C4-2B (cell line): ENCODE results near the gene TEAD3.

Experiments
- ZFX ChIP-seq: fragments of 450-650 bp; IDR thresholded peaks from 2 replicates; pipeline ENCODE4 v1.6.1; 2017
- TF ChIP-seq, protein P1 (sequence below): fragments of 450-650 bp; conservative IDR thresholded peaks from 2 replicates; pipeline ENCODE4 v1.5.1; 2017; ENCODE audit warnings: mild to moderate bottlenecking

DNA sequence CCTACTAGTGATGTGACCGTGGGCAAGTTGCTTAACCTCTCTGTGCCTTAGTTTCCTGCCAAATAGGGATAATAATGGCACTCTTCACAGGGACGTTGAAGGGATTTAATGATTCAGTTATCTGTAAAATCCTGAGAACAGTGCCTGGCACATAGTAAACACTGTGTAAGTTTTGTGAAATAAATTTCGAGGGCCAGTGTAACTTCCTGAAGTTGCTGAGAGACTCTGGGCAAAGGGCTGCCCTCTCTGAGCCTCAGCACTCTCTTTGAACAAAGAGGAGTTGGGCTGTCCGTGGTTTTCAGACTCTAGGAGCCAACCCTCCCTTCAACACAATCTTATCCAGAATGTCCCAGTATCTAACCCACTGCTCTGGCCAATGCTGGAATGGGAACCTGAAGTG, 2.5 kb upstream of the TEAD3 start:
- TF ChIP-seq, protein P1, sequence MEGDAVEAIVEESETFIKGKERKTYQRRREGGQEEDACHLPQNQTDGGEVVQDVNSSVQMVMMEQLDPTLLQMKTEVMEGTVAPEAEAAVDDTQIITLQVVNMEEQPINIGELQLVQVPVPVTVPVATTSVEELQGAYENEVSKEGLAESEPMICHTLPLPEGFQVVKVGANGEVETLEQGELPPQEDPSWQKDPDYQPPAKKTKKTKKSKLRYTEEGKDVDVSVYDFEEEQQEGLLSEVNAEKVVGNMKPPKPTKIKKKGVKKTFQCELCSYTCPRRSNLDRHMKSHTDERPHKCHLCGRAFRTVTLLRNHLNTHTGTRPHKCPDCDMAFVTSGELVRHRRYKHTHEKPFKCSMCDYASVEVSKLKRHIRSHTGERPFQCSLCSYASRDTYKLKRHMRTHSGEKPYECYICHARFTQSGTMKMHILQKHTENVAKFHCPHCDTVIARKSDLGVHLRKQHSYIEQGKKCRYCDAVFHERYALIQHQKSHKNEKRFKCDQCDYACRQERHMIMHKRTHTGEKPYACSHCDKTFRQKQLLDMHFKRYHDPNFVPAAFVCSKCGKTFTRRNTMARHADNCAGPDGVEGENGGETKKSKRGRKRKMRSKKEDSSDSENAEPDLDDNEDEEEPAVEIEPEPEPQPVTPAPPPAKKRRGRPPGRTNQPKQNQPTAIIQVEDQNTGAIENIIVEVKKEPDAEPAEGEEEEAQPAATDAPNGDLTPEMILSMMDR: no peak
- TF ChIP-seq ZFX: no peak
